GM12878 (cell line): ENCODE results near the gene COL18A1. TPM values are rescaled to one million over a fixed set of nuclear protein-coding genes. Genes with fewer than 3 reads are reported as not detected.
A peak's percentile ranks its signal among the peaks of the same experiment; 100 is the strongest.

ENCODE experiments used
- ATAC-seq: fragments of 200-7000 bp; cut with Tn5 transposase; 3 replicates; pipeline ENCODE4 v1.9.1; 2020; ENCODE audit warnings: mild to moderate bottlenecking, moderate library complexity
- BruUV-seq: library from RNA; stranded (reverse); fragments of 400-500 nt; replicated peaks from 2 replicates; lab custom pipeline; 2021; lab: Mats Ljungman, UMichigan
- CTCF ChIA-PET: fragments of 300-600 bp; sonication (Branson Sonifier 250); formaldehyde crosslinking; extraction: SDS; loops from one replicate; lab custom pipeline; 2021; ENCODE audit warnings: inconsistent platforms; lab: Yijun Ruan, JAX
- POLR2A ChIA-PET: fragments of 350-600 bp; formaldehyde crosslinking; extraction: SDS; loops from one replicate; lab custom pipeline; 2021; ENCODE audit warnings: inconsistent platforms; lab: Charles Lee
- RAD21 ChIA-PET: fragments of 300-600 bp; sonication (Branson Sonifier 250); formaldehyde crosslinking; loops from one replicate; lab custom pipeline; 2023; ENCODE audit warnings: antibody characterized with exemption; ENCODE audit not compliant: unreplicated experiment; lab: Charles Lee
- SMC1A ChIA-PET: fragments of 300-600 bp; sonication (Branson Sonifier 250); formaldehyde crosslinking; loops from one replicate; lab custom pipeline; 2023; ENCODE audit not compliant: unreplicated experiment, uncharacterized antibody; lab: Charles Lee
- DNase-seq: peaks from one replicate; pipeline ENCODE4 v3.0.0-alpha.2; 2011; ENCODE audit warnings: low read depth, low spot score
- FAIRE-seq: peaks from 3 replicates; lab custom pipeline; 2011; peaks lifted over from hg19 to GRCh38; lab: Jason Lieb, UNC
- H2AFZ ChIP-seq: 2 replicates; pipeline ENCODE4 v1.6.0; 2011; ENCODE audit warnings: low read depth, low read length, control low read depth; ENCODE audit not compliant: control insufficient read depth
- H3K27ac ChIP-seq: 2 replicates; pipeline ENCODE4 v1.5.1; 2011; ENCODE audit warnings: control low read depth; ENCODE audit not compliant: control insufficient read depth, insufficient read depth
- H3K27me3 ChIP-seq, 2 experiments: replicated peaks in 1 of 2; 2 replicates each; pipeline versions ENCODE4 v1.6.0 to v1.6.1; 2011; ENCODE audit warnings: low read length in 1 of 2; ENCODE audit not compliant: control insufficient read depth in 2 of 2, insufficient read depth in 2 of 2
- H3K36me3 ChIP-seq, 2 experiments: 2 replicates each; pipeline ENCODE4 v1.5.1; 2011; ENCODE audit warnings: low read length in 1 of 2; ENCODE audit not compliant: control insufficient read depth in 2 of 2, insufficient read depth in 2 of 2
- H3K4me1 ChIP-seq: 2 replicates; pipeline ENCODE4 v1.6.1; 2011; ENCODE audit warnings: mild to moderate bottlenecking, low read length, moderate library complexity, mixed read lengths; ENCODE audit not compliant: control insufficient read depth, insufficient read depth
- H3K4me2 ChIP-seq: 2 replicates; pipeline ENCODE4 v1.6.0; 2011; ENCODE audit warnings: control low read depth; ENCODE audit not compliant: control insufficient read depth, insufficient read depth
- H3K4me3 ChIP-seq: fragments of 200-600 bp; sonication (generic); 2 replicates; pipeline ENCODE4 v1.5.1; 2016
- H3K79me2 ChIP-seq: 2 replicates; pipeline ENCODE4 v1.6.0; 2011; ENCODE audit warnings: low read length; ENCODE audit not compliant: control insufficient read depth, insufficient read depth
- H3K9ac ChIP-seq: 2 replicates; pipeline ENCODE4 v1.8.0; 2011; ENCODE audit warnings: low read length, control low read depth, mixed read lengths; ENCODE audit not compliant: control insufficient read depth, insufficient read depth
- H3K9me3 ChIP-seq: replicated peaks from 3 replicates; pipeline ENCODE4 v1.5.1; 2011; ENCODE audit warnings: mild to moderate bottlenecking, low read length; ENCODE audit not compliant: control insufficient read depth, insufficient read depth
- H4K20me1 ChIP-seq: 2 replicates; pipeline ENCODE4 v1.6.0; 2011; ENCODE audit not compliant: control insufficient read depth, insufficient read depth
- BCLAF1 ChIP-seq: fragments of 450-650 bp; IDR thresholded peaks from 2 replicates; pipeline ENCODE4 v1.6.1; 2017; ENCODE audit warnings: antibody characterized with exemption, mild to moderate bottlenecking, moderate library complexity
- E2F4 ChIP-seq: IDR thresholded peaks from 2 replicates; pipeline ENCODE4 v1.6.1; 2012; ENCODE audit warnings: low read depth, low read length, improper control_type of control experiment
- FOS ChIP-seq: IDR thresholded peaks from 3 replicates; pipeline ENCODE4 v1.6.1; 2011; ENCODE audit warnings: borderline replicate concordance; ENCODE audit not compliant: insufficient read length; ENCODE audit errors: extremely low read depth
- NFIC ChIP-seq: IDR thresholded peaks from 2 replicates; pipeline ENCODE4 v1.6.1; 2012; ENCODE audit warnings: low read depth, mild to moderate bottlenecking, inconsistent platforms, low read length, moderate library complexity
- PAX8 ChIP-seq: fragments of 450-650 bp; IDR thresholded peaks from 2 replicates; pipeline ENCODE4 v1.6.1; 2017; ENCODE audit warnings: mild to moderate bottlenecking, moderate library complexity
- RB1 ChIP-seq: fragments of 450-650 bp; formaldehyde crosslinking; IDR thresholded peaks from 2 replicates; pipeline ENCODE4 v1.6.1; 2017; ENCODE audit warnings: mild to moderate bottlenecking, borderline replicate concordance
- SMAD5 ChIP-seq: IDR thresholded peaks from 2 replicates; pipeline ENCODE4 v1.6.1; 2016; ENCODE audit warnings: antibody characterized with exemption, low read depth
- SPI1 ChIP-seq: IDR thresholded peaks from 2 replicates; pipeline ENCODE4 v1.6.1; 2011; ENCODE audit warnings: low read depth, mild to moderate bottlenecking, low read length, moderate library complexity, borderline replicate concordance; ENCODE audit not compliant: insufficient read depth
- WRNIP1 ChIP-seq: IDR thresholded peaks from 2 replicates; pipeline ENCODE4 v1.6.1; 2011; ENCODE audit warnings: low read depth, low read length, improper control_type of control experiment, borderline replicate concordance
- WGBS: methylation state at CpG from one replicate; pipeline ENCODE4 v1.1.6; 2016; ENCODE audit warnings: low lambda C conversion rate; ENCODE audit not compliant: insufficient replicate concordance, insufficient coverage; ENCODE audit errors: missing lambda C conversion rate; 5-methylcytosine and 5-hydroxymethylcytosine counted together
- in situ Hi-C: fragments of 300-500 bp; cut with MboI; formaldehyde crosslinking; loops from 9 replicates; pipeline ENCODE4 v1.14.3; 2018; ENCODE audit warnings: mixed read lengths
- intact Hi-C: fragments of 100-400 bp; cut with micrococcal nuclease; formaldehyde crosslinking; loops from one replicate; pipeline ENCODE4 v1.14.2; 2022; ENCODE audit not compliant: unreplicated experiment
- polyA plus RNA-seq, 11 experiments: library from polyadenylated mRNA; depleted of rRNA in 4 of 11; unstranded in 6 of 11; stranded (reverse) in 5 of 11; fragments of >200 nt; fragmentation: Nextera tagmentation in 4 of 11; fragmentation: Illumina TruSeq in 1 of 11; extraction: Ambion mirVana in 4 of 11; extraction: Trizol in 1 of 11; gene quantifications; 1 replicate in 1 of 11; 2 replicates in 10 of 11; pipeline versions ENCODE4 v1.2.1 to v1.2.3, GENCODE V29; 2011 to 2016; ENCODE audit warnings: inconsistent platforms in 2 of 11, missing spikeins in 2 of 11, low read depth in 1 of 11
- total RNA-seq, 4 experiments: library from RNA; depleted of rRNA in 3 of 4; stranded (reverse); fragments of >200 nt in 3 of 4; fragmentation: Illumina TruSeq in 1 of 4; extraction: Trizol in 1 of 4; gene quantifications; 2 replicates each; pipeline versions ENCODE4 v1.2.1 to v1.2.3, GENCODE V29; 2013 to 2021

The COL18A1 gene
- total and polyA plus RNA-seq, 10 of the 15 experiments (the other 5 are each of a cell fraction or from before 2014, with no cell fraction given), result under 0.01 to 0.49 (median 0.09) TPM; not detected in 3

- H3K36me3 ChIP-seq, result no peaks in the 10 kb centered on the region
- H3K27ac ChIP-seq, result no peak overlapping the region
- BruUV-seq, result no TSS peak
- ChIA-PET RAD21 (no interaction called here), CTCF (no interaction called here), POLR2A (no interaction called here), SMC1A (no interaction called here)
- H3K9ac ChIP-seq, result no peak overlapping the region
- 16% methylated on average over 40 of the region's 40 CpGs for WGBS
- ATAC-seq (peak; percentile 46), DNase-seq (no peak), FAIRE-seq (no peak)
- H3K27me3 ChIP-seq, result no peaks in the 10 kb centered on the region
- no peak overlapping the region for H3K4me3 ChIP-seq
- H4K20me1 ChIP-seq, result no peaks in the 10 kb centered on the region
- intact Hi-C loops (no loop called here), in situ Hi-C loops (no loop called here)
- no peak for TF ChIP-seq E2F4
- peak; percentile 74; the same call in 1 of the 2 replicates for TF ChIP-seq SPI1
- TF ChIP-seq WRNIP1, result no peak
- no peaks in the 10 kb centered on the region for H3K9me3 ChIP-seq
- H3K79me2 ChIP-seq, result no peaks in the 10 kb centered on the region
- 0 out of 2 replicates have a peak overlapping the region, but pooled peaks have one; percentile 25 for H3K4me2 ChIP-seq
- no peak overlapping the region for H2AFZ ChIP-seq
- peaks cover 3% of the 10 kb centered on the region; the same call in 1 of the 2 replicates for H3K4me1 ChIP-seq
These were observed 78.2 kb downstream of the COL18A1 start for GRCh38 chr21:45482899-45483821.

- Histone ChIP-seq H3K27me3 (no peaks in the 10 kb centered on the region), H3K36me3 (no peaks in the 10 kb centered on the region), H3K9ac (no peak overlapping the region), H3K4me2 (no peak overlapping the region), H3K27ac (no peak overlapping the region), H3K9me3 (no peaks in the 10 kb centered on the region), H4K20me1 (no peaks in the 10 kb centered on the region), H3K4me3 (no peak overlapping the region), H3K4me1 (no peaks in the 10 kb centered on the region), H3K79me2 (no peaks in the 10 kb centered on the region), H2AFZ (no peak overlapping the region)
- BruUV-seq, result no TSS peak
- SMC1A ChIA-PET, result no interaction called here
- ATAC-seq (no peak), FAIRE-seq (no peak), DNase-seq (no peak)
- CTCF ChIA-PET, result no interaction called here
- WGBS, result 61% methylated on average over 6 of the region's 6 CpGs
- intact Hi-C loops (no loop called here), in situ Hi-C loops (no loop called here)
- RAD21 ChIA-PET, result no interaction called here
- POLR2A ChIA-PET, result no interaction called here
- no peak for TF ChIP-seq NFIC
- no peak for TF ChIP-seq E2F4
- no peak for TF ChIP-seq SMAD5
- TF ChIP-seq BCLAF1, result no peak
- no peak for TF ChIP-seq PAX8
- TF ChIP-seq FOS, result no peak
- TF ChIP-seq RB1, result no peak
These were observed 79.4 kb downstream of the COL18A1 start for GRCh38 chr21:45484318-45484717.
